HG02840 (cell line): ENCODE data around the gene U2AF2.

ENCODE experiments used
- ATAC-seq: cut with Tn5 transposase; IDR thresholded peaks from one replicate; pipeline ENCODE4 v1.9.1; 2021; ENCODE audit warnings: mild to moderate bottlenecking, moderate library complexity, moderate number of reproducible peaks; ENCODE audit not compliant: unreplicated experiment, low FRiP score

Gene U2AF2

GRCh38 chr19:55642153-55643002, 12.5 kb upstream of the U2AF2 start:
- ATAC-seq: no peak

- no peak for ATAC-seq
These were observed 11.6 kb upstream of the U2AF2 start, which contains the start of gene ZNF581 for GRCh38 chr19:55643003-55643886. Gene ZNF581, plus strand, starts transcription at chr19:55643649. Its CDS starts 923 bp downstream, at chr19:55644572.

GRCh38 chr19:55643887-55644176, 11.0 kb upstream of the U2AF2 start:
- no peak for ATAC-seq

DNA sequence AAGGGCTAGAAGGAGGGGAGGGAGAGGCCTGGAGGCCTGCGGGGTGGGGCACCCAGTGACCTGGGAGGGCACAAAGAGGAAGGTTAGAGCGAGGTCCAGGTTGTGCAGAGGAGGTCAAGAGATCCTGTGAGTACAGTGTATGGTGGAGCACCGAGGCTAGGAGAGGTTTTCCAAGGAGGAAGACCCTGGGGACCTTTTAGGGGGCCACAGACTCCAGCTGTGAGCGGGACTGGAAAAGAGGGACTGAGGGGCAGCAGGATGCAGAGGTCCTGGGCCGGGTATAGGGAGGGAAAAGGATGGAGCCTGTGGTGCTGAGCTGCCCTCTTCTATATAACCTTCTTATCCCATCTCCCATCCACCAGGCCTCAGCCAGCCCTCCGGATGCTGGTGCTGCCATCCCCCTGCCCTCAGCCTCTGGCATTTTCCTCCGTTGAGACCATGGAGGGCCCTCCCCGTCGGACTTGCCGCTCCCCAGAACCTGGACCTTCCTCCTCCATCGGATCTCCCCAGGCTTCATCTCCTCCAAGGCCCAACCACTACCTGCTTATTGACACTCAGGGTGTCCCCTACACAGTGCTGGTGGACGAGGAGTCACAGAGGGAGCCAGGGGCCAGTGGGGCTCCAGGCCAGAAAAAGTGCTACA, 10.5 kb upstream of the U2AF2 start:
- ATAC-seq: no peak

DNA sequence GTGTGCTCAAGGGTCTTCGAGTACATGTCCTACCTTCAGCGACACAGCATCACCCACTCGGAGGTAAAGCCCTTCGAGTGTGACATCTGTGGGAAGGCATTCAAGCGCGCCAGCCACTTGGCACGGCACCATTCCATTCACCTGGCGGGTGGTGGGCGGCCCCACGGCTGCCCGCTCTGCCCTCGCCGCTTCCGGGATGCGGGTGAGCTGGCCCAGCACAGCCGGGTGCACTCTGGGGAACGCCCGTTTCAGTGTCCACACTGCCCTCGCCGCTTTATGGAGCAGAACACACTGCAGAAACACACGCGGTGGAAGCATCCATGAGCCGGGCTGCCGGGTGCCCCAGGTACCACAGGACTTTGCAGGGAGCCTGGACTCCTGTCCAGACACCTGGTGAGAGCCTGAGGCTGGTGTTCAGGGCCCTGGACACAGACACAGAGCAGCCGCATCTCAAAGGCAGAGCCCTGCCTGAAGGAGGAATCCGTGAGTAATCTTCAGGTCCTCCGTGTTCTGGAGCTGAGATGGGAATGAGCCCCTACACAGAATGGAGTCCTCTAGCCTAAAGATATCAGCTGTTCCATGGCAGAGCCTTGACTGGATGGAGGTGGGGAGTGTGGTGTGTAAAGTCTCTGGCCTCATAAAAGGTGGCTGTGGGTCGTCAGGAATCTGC, 9.9 kb upstream of the U2AF2 start:
- no peak for ATAC-seq

DNA sequence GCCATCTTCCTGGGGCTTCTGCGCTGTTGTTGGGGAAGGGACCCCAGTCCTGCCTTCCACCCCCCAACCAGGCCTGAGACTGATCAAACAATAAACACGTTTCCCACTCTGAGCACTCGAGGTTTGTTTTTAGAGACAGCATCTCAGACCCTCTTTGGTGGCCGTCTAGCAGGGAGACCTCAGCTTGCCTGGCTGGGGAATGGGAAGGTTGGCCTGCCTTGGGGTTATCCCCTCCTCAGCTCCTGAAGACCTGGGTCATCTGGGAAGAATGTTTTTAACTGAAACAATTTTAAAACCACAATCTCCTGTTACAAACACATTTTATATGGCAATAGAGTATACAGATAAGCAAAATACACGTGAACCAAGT, 9.3 kb upstream of the U2AF2 start:
- ATAC-seq: no peak

DNA sequence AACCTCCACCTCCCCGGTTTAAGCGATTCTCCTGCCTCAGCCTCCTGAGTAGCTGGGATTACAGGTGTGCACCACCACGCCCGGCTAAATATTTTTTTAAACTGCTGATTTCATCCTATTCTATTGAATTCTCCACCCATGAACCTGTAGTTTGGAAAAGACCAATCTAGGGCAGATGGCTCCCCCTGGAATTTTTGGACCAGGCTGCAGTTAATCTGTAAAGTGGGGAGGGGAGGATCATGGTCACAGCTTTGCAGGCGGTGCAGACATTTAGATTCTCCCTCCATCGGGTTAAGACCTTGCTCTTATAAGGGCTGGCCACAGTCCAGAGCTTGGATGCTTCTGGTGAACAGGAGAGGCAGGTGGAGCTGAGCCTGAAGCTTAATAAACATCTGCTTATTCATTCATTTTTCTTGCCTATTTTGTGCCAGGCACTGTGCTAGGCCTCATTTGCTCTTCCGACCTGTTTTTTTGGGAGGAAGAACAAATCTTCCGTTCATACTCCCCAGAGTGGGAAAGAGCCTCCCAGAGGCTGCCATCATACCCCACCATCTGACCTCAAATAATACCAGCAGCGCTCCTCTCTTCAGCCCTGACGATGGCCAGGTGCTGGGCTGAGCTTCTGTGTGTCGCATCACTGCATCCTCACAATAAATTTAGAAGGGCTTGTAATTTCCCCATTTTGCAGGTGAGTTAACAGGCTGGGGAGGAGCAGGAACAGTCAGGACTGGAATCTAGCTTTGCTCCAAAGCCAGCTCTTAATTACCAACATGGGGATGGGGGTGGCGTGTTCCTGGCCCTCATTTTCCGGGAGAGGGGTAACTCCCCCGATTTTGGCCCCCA, 7.7 kb upstream of the U2AF2 start:
- ATAC-seq: no peak

- ATAC-seq: no peak
These were observed 6.9 kb upstream of the U2AF2 start, which contains the start of gene CCDC106 for GRCh38 chr19:55647732-55648584. Gene CCDC106, plus strand, starts transcription at chr19:55648212. Its CDS starts 835 bp downstream, at chr19:55649047.

DNA sequence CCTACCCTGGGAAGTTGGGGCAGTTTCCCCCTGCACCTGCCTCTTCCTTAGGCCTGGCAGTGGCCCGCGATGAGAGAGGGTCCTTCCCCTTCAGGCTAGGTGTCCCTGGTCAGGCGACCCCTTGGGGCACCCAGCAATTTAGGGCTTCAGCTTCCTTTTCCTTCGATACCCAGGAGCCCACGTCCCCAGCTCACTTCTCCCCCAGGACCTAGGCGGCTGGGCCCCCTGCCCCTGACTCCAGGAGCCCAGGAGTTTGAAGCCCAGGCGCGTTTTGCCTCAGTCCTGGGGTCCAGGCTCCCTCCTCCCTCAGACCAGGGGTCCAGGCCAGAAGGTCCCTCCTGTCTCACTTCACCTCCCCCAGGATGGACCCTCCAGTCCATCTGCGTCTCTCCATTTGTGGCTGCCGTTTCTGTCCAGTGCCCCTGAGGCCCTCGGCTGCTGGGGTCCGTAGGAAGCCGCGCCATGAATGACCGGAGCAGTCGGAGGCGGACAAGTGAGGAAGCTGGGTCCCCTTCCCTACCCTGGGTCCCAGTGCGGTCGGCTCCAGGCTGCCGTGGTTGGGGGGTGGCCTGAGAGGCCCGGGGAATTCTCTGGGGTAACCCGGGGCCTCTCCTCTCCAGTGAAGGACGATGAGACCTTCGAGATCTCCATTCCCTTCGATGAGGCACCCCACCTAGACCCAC, 6.1 kb upstream of the U2AF2 start:
- ATAC-seq: no peak

DNA sequence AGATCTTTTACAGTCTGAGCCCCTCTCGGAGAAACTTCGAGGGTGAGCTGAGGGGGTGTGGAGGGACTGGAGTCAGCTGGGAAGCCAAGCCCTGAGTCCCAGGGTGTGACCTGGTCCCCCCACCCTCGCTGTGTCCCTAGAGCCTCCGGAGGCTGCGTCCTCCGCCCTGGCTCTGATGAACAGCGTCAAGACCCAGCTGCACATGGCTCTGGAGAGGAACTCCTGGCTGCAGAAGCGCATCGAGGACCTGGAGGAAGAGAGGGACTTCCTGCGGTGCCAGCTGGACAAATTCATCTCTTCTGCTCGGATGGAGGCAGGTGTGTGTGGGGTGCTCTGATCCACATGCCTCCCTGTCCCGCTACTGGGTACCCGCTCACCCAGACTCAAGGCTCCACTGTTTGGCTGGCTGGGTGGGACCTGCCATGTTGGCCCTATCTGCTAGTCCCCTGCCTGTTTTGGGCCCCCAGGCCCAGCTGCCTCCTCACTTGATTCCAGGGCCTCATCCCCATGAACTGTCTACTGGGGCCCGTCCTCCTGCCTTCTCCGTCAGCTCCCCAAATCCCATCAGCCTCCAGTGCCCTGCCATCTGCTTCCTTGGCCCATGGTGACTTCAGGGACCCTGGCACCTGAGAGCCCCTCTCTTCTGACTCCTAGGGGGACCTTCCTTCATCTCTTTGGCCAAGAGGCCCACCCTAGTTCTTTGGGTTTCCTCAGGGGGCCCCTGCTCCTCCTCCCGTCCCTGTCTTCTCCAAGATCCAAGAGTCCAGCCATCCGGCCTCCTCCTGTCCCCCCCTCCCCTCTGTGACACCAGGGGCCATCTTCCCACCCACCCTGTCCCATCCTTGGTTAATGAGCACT, 5.3 kb upstream of the U2AF2 start:
- ATAC-seq: no peak

GRCh38 chr19:55650126-55650557, 4.7 kb upstream of the U2AF2 start:
- ATAC-seq: no peak

GRCh38 chr19:55650602-55651230, 4.1 kb upstream of the U2AF2 start:
- no peak for ATAC-seq

DNA sequence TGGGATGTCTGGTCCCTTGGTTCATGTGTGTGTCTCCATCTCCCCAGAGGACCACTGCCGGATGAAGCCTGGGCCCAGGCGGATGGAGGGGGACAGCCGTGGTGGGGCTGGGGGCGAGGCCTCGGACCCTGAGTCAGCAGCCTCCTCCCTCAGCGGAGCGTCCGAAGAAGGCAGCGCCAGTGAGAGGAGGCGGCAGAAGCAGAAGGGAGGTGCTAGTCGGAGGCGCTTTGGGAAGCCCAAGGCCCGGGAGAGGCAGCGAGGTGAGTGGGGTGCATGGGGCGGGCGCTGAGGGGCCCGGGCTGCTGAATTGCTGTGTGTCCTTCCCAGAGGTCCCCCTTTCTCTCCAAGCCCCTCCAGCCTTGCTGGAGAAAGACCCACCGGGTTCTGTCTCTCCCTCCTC, 3.6 kb upstream of the U2AF2 start:
- ATAC-seq: no peak

DNA sequence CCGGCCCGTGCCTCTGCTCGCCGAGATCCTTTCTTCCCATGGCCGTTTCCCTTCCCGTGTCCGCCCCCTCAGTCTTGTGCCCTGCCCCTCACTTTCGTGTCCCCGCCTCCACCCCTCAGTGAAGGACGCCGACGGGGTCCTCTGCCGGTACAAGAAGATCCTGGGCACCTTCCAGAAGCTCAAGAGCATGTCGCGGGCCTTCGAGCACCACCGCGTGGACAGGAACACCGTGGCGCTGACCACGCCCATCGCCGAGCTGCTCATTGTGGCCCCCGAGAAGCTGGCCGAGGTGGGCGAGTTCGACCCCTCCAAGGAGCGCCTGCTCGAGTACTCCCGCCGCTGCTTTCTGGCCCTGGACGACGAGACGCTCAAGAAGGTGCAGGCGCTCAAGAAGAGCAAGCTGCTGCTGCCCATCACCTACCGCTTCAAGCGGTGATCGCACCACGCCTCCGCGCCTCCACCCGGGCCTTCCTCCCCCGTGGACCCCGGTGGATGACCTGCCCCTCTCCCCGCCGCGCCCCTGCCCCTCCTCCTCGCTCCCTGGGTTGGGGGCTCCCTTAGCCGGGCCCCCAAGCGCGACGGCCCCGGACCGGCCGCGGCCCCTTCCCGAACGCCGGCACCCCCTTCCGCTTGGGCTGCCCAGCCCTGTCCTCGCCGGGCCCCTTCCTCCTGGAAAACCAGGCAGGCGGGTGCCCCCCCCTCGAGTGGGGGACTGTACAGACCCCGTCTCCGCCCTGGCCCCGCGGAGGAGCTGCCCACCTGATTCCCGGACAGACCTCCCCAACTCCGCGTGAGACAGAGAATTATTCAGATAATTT, 2.3 kb upstream of the U2AF2 start:
- ATAC-seq: no peak

DNA sequence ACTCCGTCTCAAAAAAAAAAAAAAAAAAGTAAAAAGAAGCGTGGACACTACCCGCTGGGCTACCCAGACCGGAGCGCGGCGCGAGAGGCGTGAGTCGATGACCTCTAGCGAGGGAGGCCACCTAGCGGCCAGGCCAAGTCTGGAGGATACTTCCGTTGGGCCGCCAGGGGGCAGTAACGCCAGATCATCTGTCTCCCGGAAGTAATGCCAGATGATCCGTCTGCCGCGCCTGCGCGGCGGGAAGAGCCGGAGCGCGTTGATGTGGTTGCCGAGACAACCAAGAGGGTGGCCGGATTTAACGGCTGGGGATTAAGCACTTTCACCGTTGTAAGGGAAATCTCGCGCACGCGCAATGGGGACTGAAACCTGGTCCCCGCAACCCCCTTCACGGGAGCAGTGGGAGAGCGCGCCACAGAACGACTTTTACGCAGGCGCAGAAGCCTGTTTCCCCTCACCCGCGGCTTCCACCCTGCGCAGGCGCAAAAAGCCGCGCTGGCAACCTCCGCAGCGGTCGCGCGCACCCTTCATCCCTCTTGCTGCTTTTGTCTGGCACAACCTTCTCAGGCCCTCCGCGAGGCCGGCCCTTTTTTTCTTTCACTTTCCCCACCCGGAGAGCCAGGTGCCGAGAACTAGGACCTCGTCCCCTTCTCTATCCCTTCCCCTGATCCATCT, 1.0 kb upstream of the U2AF2 start:
- peak; percentile 40 for ATAC-seq
